ENCODE measurements around the gene SOX6. TPM values are rescaled to one million over a fixed set of nuclear protein-coding genes. Genes with fewer than 3 reads are reported as not detected.

Gene SOX6
- total RNA-seq, 4 donors from 2014 or later, result 1.6 to 22.7 (median 6.9) TPM

DNA sequence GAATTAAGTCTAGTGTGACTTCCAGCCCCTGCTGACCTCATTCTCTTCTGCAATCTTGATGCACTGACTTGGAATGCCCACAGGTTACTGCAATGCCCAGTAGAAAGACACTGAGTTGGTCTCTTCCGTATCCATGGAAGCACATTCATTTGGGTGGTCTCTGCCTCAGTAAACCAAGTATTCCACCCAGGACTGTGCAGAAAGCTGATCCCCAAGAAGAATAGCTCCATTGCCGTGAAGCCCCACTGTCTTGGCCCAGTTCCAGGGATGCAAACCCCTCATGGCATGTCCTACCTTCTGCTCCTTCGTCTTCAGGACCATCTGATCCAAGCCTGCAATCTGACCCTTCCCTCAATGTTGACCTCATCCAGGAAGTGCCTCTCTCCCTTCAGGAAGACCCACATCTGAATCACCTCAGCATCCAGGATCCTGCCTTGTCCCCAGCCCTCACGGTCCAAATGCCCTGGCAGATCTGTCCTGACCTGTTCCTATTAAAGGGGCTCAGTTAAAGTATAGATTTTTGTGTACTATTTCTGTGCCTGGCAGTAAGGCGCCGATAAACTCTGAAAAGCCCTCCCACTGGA is 425.8 kb downstream of the SOX6 start:
- 77% methylated on average over 6 of the region's 6 CpGs; no CpG with 5 or more reads in 1 of the 2 donors for WGBS, 2 donors (ENCODE audit: low coverage in 1 of 2)
- TF ChIP-seq, protein P1, sequence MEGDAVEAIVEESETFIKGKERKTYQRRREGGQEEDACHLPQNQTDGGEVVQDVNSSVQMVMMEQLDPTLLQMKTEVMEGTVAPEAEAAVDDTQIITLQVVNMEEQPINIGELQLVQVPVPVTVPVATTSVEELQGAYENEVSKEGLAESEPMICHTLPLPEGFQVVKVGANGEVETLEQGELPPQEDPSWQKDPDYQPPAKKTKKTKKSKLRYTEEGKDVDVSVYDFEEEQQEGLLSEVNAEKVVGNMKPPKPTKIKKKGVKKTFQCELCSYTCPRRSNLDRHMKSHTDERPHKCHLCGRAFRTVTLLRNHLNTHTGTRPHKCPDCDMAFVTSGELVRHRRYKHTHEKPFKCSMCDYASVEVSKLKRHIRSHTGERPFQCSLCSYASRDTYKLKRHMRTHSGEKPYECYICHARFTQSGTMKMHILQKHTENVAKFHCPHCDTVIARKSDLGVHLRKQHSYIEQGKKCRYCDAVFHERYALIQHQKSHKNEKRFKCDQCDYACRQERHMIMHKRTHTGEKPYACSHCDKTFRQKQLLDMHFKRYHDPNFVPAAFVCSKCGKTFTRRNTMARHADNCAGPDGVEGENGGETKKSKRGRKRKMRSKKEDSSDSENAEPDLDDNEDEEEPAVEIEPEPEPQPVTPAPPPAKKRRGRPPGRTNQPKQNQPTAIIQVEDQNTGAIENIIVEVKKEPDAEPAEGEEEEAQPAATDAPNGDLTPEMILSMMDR (IDR thresholded peaks at IDR 0.05), result no peak
- TF ChIP-seq POLR2AphosphoS5 (IDR thresholded peaks at IDR 0.05) (no peak), EP300 (IDR thresholded peaks at IDR 0.05; ENCODE audit: low read depth) (no peak), POLR2A (IDR thresholded peaks at IDR 0.05) (no peak)
- no peaks in the 10 kb centered on the region for H3K27me3 ChIP-seq

DNA sequence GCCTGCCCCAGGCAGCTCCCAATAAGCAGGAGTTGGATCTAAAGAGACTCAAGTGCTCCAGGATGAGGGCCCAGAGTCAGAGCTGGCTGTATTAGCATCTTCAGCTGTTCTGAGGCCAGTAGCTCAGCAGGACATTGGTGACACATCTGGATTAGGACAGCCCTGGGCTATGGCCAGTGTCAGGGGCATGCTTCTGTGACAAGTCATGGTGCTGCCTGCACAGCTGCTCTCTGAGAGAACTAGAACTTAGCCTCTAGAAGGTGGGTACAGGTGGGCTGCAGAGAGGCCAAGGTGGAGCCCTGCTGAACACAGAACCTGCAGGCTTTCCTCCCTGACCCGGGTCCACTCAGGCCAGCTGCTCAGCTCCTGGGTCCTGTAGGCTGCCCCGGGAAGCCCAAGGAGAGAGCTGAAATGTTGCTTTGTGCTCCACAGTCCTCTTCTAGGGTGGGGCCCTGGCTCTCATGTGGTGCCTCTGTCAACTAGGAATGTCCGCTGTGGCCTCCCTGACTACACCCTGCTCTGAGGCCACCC is 426.9 kb downstream of the SOX6 start:
- Histone ChIP-seq H3K4me3 (no peak overlapping the region), H3K27ac (no peak overlapping the region), H3K4me1 (peaks cover 0 to 16% (median 5%) of the 10 kb centered on the region in 4 donors), H3K9me3 (no peaks in the 10 kb centered on the region), H3K27me3 (no peaks in the 10 kb centered on the region), H3K36me3 (no peaks in the 10 kb centered on the region)
- intact Hi-C loops (cut with DNase I; ENCODE audit: low total_unique reads) (no loop called here), in situ Hi-C loops (cut with MboI; ENCODE audit: low pct_ligation_motif_present in 1 of 4, low pct_unique_long_range_greater_than_20kb in 1 of 4, low sequenced_read_pairs in 3 of 4) (no loop called here)
- TF ChIP-seq EP300 (IDR thresholded peaks at IDR 0.05; ENCODE audit: low read depth) (no peak), POLR2AphosphoS5 (IDR thresholded peaks at IDR 0.05) (no peak), POLR2A (IDR thresholded peaks at IDR 0.05) (no peak)
- TF ChIP-seq, protein P1 (IDR thresholded peaks at IDR 0.05), result no peak
- WGBS, 2 donors (ENCODE audit: low coverage in 1 of 2), result 87% methylated on average over 3 of the region's 3 CpGs; no CpG with 5 or more reads in 1 of the 2 donors
- DNase-seq, result no peak

More for the DNA sequence above, 425.8 kb downstream of the SOX6 start:
- Histone ChIP-seq H3K27ac (no peak overlapping the region), H3K4me3 (no peak overlapping the region), H3K9me3 (no peaks in the 10 kb centered on the region), H3K4me1 (peaks cover 0 to 19% (median 5%) of the 10 kb centered on the region in 4 donors), H3K36me3 (no peaks in the 10 kb centered on the region)
- no peak for DNase-seq
- in situ Hi-C loops (cut with MboI; ENCODE audit: low pct_ligation_motif_present in 1 of 4, low pct_unique_long_range_greater_than_20kb in 1 of 4, low sequenced_read_pairs in 3 of 4) (no loop called here), intact Hi-C loops (cut with DNase I; ENCODE audit: low total_unique reads) (no loop called here)

DNA sequence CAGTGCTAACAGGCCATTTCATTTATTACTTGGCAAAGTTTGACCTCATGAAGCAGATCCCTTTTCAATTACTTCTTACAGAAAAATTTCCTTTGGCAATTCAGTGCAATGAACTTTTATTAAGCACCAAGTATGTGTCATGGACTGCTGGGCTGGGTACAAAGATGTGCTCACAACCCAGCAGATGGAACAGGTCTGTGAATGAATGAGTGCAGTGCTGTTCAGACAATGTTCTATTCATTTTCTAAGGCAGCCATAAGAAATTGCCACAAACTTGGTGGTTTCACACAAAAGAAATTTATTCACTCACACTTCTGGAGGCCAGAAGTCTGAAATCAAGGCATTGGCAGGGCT is 428.5 kb downstream of the SOX6 start:
- no peaks in the 10 kb centered on the region for H3K9me3 ChIP-seq
- H3K4me1 ChIP-seq, result peaks cover 0 to 3% (median under 1%) of the 10 kb centered on the region in 4 donors
- H3K4me3 ChIP-seq, result no peak overlapping the region
- H3K36me3 ChIP-seq, result no peaks in the 10 kb centered on the region
- intact Hi-C loops (cut with DNase I; ENCODE audit: low total_unique reads) (no loop called here), in situ Hi-C loops (cut with MboI; ENCODE audit: low pct_ligation_motif_present in 1 of 4, low pct_unique_long_range_greater_than_20kb in 1 of 4, low sequenced_read_pairs in 3 of 4) (no loop called here)
- no peak overlapping the region for H3K27ac ChIP-seq
- no peaks in the 10 kb centered on the region for H3K27me3 ChIP-seq
- TF ChIP-seq, protein P1 (IDR thresholded peaks at IDR 0.05), result no peak
- no peak for TF ChIP-seq EP300 (IDR thresholded peaks at IDR 0.05; ENCODE audit: low read depth)
- no peak for TF ChIP-seq POLR2AphosphoS5 (IDR thresholded peaks at IDR 0.05)
- no peak for TF ChIP-seq POLR2A (IDR thresholded peaks at IDR 0.05)
- no peak for DNase-seq

DNA sequence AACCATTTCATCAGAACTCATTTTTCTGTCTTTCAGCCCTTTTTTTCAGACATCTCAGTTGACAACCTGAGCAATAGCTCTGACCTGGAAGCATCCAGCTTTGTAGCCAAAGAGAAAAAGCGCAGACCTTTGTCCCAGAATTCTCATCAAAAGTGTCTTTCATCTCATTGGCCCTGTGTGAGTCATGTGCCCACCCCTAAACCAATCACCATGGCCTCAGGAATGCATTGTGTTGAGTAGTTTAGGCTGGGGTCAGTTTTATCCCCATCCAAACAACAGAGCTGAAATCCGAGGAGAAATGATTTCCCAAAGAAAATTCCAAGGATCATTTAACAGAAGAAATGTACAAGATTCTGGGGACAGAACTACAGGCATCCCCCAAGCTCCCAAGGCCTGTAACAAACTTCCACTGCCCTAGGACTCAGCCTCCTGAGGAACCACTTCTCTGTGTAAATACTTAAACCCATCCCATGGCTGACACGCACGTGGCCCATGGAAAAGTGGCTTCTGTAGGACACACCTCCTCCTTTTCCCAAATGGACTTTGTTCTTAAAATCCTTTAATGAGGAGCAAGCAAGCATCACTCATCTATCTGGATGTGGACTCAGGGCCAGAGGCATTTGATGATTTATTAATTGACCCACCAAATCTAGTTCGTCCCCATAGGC is 429.0 kb downstream of the SOX6 start:
- DNase-seq, result no peak
- in situ Hi-C loops (cut with MboI; ENCODE audit: low pct_ligation_motif_present in 1 of 4, low pct_unique_long_range_greater_than_20kb in 1 of 4, low sequenced_read_pairs in 3 of 4), result no loop called here

More for the DNA sequence above, 429.0 kb downstream of the SOX6 start:
- H3K27me3 ChIP-seq, result no peaks in the 10 kb centered on the region
- no peaks in the 10 kb centered on the region for H3K36me3 ChIP-seq
- H3K4me3 ChIP-seq, result no peak overlapping the region
- no peaks in the 10 kb centered on the region for H3K9me3 ChIP-seq
- WGBS, 2 donors (ENCODE audit: low coverage in 1 of 2), result 73 to 93% methylated on average over 2 to 5 of the region's 5 CpGs
- no peaks in the 10 kb centered on the region for H3K4me1 ChIP-seq
- intact Hi-C loops (cut with DNase I; ENCODE audit: low total_unique reads), result no loop called here
- TF ChIP-seq EP300 (IDR thresholded peaks at IDR 0.05; ENCODE audit: low read depth), result no peak
- TF ChIP-seq POLR2AphosphoS5 (IDR thresholded peaks at IDR 0.05), result no peak
- TF ChIP-seq, protein P1 (IDR thresholded peaks at IDR 0.05), result no peak
- no peak for TF ChIP-seq POLR2A (IDR thresholded peaks at IDR 0.05)
- no peak overlapping the region for H3K27ac ChIP-seq
